HG03280 (cell line): ENCODE results near the gene ONECUT1.
"Not testable (repeated sequence)": the region's sequence is repeated elsewhere in the genome, so short reads cannot be mapped to it uniquely, and the experiment has no call there.

Experiments used
- ATAC-seq: cut with Tn5 transposase; IDR thresholded peaks from one replicate; pipeline ENCODE4 v1.9.1; 2021; ENCODE audit warnings: mild to moderate bottlenecking, moderate library complexity; ENCODE audit not compliant: unreplicated experiment

The ONECUT1 gene

DNA sequence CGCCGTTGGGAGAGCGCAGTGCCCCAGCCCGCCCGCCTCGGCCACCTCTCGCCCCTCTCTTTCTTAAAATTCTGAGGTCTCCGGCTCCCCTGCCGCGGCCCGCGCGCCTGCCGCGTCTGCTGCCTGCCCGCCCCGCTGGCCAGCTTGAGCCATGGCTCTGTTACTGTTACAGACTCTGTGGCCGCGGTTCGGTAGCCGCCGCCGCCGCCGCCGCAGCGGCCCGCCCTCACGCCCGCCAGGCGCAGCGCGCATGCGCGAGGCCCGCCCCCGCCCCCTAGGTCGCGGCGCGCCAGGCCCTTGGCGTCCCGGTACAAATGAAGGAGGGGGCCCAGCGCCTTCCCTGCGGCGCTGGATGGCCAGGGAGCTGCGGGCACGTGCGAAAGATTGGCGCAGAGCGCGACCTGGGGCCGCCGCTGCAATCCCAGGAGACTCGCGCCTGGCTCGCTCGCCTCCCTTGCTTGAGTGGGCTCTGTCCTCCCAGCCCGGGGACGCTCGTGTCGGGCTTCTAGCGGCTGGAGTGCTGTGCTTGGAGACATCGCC lies at the start of gene ONECUT1:
Gene ONECUT1 (minus strand): TSS at position 168 of the 540 bp plus-strand sequence. CDS start 452 bp downstream, outside the sequence.
- ATAC-seq: peak; percentile 76

DNA sequence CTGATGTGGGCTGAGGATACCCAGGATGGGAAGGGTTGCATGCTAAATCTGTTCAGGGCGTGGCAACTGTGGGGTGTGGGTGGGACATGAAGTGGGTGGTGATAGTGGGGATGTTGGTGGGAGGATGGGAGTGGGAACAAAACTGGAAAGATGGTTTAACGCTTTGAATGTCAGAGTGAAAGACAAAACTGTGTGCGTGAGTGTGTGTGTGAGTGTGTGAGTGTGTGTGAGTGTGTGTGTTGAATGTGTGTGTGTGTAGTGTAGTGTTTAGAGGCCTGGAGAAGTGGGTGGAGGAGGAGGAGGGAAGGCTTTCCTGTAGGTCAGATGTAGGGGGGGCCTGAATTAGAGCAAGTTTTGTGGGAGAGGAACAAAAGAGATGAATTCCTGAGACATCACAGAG lies 44.2 kb upstream of the ONECUT1 start:
- ATAC-seq: no peak

DNA sequence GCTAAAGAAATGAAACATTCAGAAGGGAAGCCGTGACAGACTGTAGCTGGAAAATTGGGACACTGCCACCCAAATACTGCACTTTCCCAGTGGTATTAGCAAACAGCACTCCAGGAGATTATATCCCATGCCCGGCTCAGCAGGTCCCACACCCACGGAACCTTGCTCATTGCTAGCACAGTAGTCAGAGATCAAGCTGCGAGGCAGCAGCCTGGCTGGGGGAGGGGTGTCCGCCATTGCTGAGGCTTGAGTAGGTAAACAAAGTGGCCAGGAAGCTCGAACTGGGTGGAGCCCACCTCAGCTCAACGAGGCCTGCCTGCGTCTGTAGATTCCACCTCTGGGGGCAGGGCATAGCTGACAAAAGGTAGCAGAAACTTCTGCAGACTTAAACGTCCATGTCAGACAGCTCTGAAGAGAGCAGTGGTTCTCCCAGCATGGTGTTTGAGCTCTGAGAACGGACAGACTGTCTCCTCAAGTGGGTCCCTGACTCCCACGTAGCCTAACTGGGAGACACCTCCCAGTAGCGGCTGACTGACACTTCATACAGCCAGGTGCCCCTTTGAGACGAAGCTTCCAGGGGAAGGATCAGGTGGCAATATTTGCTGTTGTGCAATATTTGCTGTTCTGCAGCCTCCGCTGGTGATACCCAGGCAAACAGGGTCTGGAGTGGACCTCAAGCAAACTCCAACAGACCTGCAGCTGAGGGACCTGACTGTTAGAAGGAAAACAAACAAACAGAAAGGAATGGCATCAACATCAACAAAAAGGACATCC lies 34.2 kb upstream of the ONECUT1 start:
- ATAC-seq: not testable (repeated sequence)

DNA sequence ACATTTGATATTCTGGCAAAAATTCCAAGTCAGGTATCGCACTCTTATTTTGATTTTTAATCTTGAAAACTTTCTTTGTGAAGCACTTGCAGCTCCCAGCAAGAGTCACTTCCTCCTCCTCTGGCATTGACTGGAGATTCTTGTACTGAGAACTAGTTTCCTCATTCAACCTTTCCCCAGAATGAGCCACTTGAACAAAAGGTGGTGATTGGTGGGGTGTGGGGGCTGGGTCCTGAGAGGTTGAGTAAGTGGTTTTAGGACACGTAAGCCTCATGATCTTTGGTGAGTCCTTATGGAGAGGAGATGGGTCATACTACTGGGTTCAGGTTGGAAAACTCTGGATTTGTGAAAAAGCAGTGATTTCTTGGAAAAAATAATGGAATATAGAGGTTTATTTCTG lies 32.3 kb upstream of the ONECUT1 start:
- ATAC-seq: no peak

DNA sequence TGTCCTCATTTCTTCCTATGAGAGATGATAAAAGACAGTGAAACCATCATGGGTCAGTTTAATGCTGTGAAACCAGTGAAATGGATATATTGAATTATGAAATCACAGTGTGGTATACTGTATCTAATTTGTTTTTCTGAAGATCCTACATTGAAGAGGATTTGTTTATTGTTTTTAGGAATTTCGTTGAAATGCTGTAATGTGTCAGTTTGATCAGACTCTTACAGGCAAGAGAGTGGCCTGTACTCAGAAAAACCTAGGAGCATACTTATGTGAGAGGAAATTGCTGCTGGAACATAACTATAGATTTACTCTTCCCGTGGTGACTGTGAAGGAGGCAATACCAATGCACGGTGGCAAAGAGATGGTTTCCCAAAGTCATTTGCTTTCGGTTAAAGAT lies 29.1 kb upstream of the ONECUT1 start:
- ATAC-seq: no peak

DNA sequence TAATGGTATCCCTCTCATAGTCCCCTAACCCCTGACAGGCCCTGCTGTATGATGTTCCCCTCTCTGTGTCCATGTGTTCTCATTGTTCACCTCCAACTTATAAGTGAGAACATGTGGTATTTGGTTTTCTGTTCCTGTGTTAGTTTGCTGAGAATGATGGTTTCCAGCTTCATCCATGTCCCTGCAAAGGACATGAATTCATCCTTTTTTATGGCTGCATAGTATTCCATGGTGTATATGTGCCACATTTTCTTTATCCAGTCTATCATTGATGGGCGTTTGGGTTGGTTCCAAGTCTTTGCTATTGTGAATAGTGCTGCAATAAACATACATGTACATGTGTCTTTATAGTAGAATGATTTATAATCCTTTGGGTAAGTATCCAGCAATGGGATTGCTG lies 25.8 kb upstream of the ONECUT1 start:
- not testable (repeated sequence) for ATAC-seq

DNA sequence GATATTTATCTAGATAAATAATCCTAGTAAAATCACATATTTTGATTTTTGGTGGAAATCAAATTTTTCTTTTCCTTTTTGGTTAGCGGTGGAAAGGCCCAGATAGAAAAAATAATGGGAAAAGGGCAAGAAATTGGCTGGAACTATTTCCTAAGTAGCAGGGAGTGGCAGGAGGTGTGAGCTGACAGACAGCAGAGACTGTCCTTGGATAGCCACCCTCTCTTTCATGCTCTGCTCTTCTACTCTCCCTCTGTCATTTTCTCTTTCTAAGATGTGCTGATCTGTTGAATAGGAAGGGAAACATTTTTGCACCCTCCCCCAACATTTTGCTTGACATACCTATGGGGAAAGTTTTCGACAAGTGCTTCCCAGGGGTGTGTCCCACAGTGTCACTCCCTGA lies 18.9 kb upstream of the ONECUT1 start:
- no peak for ATAC-seq

DNA sequence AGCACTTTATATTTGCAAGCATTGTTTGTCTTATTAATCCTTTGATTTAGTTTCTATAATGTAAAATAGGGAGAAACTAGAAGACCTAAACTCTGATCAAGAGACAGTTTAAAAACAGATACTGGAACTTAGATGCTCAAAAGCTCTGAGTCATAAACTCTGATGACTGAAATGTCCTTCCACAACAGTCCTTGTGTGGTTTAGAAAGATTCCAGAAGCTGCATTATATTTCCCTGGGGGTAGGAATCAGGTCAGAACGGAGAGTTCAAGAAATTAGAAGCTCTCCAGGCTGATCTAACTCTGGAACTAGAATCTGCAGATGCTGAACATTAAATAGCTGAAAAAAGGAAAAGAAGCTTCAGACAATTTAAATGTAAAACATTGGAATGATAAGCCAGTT lies 18.3 kb upstream of the ONECUT1 start:
- no peak for ATAC-seq

DNA sequence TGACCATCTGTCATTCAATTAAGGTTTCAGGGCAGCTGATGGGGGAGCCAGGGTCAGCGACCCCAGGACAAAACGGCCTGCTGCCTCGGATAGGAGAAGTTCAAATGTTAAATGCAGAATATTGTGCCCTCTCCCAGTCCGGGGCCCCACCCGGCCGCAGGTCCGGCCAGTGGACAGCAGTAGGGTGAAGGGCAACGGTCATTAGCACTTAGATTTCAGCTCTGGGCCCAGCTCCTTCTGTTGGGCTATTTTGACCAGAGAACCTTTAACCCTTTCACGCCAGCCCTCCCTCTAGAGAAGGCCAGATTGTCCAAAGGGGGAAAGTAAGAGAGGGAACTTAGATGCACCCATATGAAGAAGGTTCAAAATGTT lies 16.1 kb upstream of the ONECUT1 start:
- ATAC-seq: no peak

DNA sequence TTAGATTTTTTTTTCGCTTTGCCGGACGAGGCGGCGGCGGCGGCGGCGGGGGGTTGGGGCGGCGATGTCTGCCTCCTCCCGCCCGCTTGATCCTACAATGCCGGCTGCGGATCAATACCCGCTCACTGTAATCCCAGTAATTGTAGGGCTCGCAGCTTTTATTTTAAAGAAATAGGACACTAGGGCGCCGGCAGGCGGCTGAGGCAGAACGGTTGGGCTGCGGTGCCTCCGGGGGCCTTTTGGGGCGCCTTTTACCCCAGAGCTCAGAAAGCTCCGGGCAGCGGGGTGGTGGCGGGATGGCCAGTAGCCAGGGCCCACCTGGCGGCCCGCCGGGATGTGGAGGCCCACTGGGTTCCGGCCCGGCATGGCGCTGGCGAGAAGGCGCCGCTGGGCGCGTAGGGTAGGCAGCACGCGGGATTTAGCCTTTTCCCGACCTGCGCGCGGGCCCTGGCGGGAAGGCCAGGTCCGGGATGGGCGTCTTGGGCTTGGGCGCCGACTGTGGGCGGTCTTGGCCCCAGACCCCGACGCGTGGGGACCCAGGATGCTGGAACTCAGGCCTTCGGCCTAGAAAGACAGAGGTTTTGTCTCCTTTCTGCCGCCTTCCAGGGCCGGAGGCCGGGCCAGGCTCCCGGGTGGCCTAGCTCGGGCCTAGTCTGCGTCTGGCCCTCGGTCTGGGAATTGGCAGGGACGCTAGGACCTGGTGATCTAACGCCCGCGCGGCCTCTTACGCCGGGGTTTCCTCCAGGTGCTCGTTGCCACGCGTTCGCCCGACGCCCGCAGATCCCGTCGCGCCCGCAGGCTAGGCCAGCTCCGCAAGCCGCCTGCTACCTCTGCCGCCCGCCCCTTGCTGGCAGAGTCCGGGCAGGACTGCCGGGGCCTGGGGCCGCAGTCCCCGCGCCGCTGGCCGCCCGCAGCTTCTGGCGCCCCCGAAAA lies 15.5 kb upstream of the ONECUT1 start:
- ATAC-seq: no peak

DNA sequence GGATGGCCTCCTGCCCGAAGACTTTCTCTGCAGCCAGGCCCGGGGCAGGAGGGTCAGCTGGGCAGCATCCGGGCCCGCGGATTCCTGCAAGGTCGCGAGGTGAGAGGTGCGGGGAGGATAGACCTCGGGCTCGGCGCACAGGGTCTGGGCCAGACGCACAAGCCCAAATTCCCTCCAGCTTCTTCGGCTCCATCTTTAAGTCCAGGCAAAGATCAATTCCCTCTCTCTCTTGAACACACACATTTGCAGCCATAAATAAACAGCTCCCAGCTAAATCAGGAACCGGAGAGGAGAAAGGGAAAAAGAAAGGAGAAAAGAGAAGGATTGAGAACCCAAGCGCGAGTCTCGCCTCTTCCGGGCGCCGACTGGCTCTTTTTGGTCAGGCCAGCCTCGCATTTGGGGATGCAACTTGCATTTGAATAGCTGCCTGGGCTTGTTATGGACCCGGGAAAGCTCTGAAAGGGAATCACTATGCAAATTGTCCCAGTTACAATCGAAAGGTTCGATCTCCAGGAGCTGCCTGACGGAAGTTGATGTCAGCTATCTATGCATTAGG lies 14.5 kb upstream of the ONECUT1 start:
- ATAC-seq: no peak

DNA sequence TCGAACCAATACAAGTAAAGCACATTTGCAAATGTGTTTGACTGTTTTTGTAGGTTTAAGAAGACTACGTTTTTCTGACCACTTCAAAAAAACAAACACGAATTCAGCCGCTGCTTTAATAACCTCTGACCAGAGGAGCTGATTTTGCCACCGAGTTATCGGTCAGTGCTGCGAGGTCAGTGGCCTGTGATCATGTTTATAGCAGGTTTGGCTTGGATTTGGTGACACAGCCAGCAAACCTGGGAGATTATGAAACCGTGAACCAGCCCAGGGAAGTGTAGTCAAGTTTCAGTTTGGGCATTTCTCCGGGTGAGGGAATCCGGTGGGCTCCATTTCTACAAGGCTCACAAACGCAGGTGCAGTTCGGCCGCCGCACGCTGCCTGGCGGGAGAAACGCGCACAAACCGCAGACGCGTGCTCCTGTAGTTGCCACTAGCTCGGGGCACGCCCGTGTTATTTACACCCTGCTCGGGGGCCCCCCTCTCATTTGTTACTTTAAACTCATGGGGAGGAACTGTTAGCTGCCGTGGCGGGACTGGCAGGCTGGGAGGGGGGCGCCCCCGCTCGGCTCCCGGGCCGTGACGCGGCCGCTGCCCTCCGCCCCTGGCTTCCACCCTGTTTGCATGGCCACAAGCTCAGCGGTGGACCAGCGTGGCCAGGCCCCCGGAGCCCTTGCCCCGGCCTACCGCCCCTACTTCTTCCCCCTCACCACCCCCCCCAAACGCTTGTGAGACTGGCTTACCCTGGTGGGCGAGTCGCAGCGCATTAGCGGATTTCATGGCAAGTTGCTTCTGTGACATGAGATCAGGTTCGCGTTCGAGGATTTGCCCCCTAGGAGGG lies 13.6 kb upstream of the ONECUT1 start:
- ATAC-seq: no peak

DNA sequence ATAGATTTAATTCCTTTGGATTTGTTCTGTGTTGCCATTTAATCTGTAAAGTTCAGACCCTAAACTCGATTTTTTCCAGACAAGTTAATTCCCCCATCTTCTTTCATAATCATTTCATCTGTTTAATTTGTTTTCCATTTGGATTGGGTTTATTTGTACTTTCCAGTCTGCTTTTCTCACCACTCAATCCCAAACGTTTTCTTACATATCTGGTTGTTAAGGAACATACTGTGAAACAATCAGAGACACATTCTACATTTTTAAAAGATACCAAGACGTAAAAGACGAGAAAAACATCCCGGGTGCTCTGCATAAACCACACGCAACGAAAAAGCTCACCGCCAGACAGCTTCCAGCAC lies 13.0 kb upstream of the ONECUT1 start:
- ATAC-seq: no peak

DNA sequence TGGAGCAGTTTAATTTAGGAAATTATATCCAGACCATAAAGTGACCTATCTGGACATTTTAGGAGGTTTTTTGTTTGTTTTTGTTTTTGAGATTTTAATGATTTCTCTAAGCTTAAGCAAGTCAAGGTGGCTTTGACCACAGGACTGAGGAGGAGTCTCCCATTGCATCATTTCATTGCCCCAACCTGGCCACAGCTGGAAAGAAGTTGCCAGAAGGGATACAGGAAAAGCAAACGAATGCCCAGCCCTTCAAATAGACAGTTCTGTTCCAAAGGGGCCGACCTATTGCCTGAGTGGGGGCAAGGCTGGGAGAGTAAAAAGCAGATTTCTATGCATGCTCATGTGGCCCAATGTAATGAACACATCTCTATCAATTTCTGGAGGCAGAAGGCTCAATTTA lies 12.0 kb upstream of the ONECUT1 start:
- no peak for ATAC-seq

DNA sequence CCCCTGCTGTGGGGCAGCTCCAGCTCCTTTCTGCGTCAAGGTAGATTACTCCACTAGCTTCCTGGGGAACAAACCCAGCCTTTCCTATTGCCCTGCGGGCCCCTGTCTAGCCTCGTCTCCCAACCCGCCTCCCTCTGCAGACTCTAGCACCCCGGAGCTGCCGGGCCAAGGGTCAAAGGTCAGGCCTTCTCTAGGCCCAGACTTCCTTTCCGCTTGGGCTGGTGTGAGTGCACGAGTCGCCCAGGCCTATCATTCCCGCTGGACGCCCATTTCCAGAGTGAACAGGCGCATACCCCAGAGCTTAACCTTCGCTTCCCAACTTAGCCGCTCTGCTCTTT lies 11.6 kb upstream of the ONECUT1 start:
- ATAC-seq: no peak

DNA sequence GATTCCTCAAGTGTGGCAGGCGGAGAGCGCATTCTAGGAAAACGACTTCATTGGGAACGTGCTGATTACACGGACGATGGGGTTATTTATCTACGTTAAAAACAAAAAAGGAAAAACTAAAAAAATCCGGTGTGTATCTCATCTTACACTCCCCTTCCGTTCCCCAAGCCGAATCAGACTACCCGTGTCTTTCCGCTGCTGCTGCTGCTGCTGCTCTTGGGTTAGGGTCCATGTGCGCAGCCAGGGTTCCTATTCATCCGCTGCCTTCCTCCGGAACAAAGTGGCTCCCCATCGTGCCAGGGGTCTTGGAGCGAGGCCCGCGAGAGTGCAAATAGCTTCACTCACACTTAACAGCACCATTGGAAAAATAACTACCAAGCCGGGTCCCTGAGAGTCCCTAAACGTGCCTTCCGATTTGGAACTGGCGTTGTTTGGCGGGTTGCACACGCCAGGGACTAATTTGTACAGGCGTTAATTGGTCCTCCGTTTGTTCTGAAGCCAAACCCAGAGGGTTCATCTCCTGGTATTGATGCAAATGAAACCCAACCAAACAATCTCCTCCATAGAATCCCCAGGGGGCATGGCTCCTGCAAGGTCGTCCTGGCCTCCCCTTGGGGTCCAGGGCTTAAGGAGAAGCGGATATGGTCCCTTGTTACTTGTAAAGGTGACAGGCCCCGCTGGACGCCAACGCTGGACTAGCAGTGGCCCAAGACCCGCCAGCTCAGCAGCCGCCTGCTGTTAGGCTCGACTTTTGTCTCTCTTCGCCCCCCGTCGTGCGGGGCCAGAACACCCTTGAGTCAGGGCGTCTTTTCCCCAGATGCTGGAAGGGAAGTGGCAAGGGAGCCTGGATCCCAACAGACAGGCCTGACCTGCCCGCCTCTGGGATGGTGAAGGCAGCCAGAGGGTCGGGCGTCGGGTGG lies 11.0 kb upstream of the ONECUT1 start:
- no peak for ATAC-seq

DNA sequence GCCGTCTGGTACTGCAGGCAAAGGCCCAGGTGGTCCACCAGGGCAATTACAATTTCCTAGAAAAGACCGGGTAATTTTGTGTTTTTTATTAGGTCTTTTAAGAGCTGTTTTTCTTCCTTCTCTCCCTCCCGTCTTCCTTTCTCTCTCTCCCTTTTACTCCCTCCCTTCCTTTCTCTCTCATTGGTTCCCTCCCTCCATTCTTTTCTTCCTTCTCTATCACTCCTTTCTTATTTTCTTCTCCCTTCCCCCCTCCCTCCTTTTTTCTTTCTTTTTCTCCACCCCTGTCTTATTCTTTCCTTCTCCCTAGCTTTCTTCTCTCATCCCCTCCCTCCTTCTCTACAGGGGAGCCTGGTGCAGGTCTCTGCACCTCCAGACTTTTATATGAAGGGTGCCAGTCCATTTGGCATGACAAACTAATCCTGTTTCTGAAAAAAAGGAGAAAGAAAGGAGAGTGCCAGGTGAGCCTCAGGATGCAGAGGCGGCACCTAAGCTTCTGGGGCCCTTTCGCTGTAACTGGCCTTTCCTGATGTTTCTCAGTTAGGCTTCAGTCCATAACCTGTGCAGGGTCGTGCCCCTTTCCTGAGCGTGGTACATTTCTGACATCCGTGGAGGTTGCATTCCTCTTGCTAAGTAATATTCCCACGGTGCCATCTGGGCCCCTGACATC lies 9.1 kb upstream of the ONECUT1 start:
- ATAC-seq: no peak

DNA sequence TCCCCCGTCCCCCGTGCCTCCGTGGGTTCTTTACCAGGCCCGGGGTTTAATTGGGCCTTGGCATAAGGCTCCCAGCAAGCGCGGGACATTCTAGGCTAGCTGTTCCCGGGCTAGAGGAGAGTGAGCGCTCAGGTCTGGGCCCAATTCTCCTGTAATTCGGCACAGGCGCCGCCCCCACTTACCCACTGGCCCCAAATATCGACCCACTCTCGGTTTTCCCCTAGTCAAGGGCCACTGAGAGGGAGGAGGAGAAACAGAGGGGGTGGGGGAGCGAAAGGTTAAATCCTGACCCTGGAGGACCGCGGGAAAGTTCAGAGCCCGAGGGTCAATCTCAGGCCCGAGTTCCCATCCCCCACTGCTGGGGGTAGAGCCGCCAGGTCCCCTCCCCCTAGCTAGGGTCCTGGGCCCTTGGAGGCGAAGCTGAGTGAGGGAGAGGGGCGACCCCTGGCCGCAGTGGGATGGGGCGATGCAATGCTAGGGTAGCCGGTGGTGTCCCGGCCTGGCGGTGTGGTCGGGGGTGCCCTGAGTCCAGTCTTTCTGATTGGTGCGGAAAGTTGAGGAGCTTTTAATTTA lies 8.5 kb upstream of the ONECUT1 start:
- no peak for ATAC-seq
